A673 (cell line): ENCODE measurements around the gene AKAP12.

Source experiments
- CTCF ChIP-seq: fragments of 300-800, 200-600 bp; sonication (generic); conservative IDR thresholded peaks from 2 replicates; pipeline ENCODE4 v1.5.1; 2017; ENCODE audit warnings: low read depth, mild to moderate bottlenecking, antibody characterized with exemption, low read length, moderate library complexity, mixed read lengths
- EZH2 ChIP-seq: fragments of 200-600 bp; sonication (generic); IDR thresholded peaks from 2 replicates; pipeline ENCODE4 v1.6.1; 2017; ENCODE audit warnings: borderline replicate concordance, low read depth, mild to moderate bottlenecking, mixed read lengths, antibody characterized with exemption, low read length; ENCODE audit not compliant: poor library complexity, severe bottlenecking

- TF ChIP-seq CTCF (no peak), EZH2 (no peak)
These were observed 78.2 kb downstream of the AKAP12 start for GRCh38 chr6:151317995-151318365.
